Fibroblast of mammary gland (primary cell): Measurements from ENCODE around the gene TENM4.

Experiments
- DNase-seq: peaks from one replicate; pipeline ENCODE4 v3.0.0-alpha.2; 2010; ENCODE audit warnings: low read depth
- H3K4me3 ChIP-seq: 2 replicates; pipeline ENCODE4 v1.5.1; 2011; ENCODE audit warnings: low read depth, mild to moderate bottlenecking, low read length, moderate library complexity; ENCODE audit not compliant: control insufficient read depth
- TF ChIP-seq, protein P1 (sequence below): conservative IDR thresholded peaks from 2 replicates; pipeline ENCODE4 v1.5.1; 2011; ENCODE audit warnings: low read depth, low read length, inconsistent platforms; ENCODE audit not compliant: control insufficient read depth, insufficient read depth

TENM4 gene

DNA sequence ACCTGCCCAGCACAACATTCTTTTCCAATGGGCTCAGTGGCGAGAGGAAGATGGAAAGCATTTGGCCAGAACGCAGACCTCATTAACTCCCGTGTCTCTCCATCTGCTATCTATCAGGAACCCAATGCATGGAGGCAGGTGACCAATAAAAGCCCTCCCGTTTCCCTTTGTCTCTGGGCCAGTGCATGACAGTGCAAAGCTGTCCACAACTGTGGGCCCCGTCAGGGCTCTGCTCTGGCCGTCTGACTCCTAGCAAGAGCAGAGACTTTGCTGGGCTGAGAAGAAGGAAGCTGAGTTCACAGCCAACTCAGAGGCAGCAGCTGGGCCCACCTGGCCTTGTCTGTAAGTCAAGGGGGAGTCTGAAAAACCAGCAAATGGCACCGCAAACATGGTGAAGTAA, 177.8 kb downstream of the TENM4 start:
- TF ChIP-seq, protein P1, sequence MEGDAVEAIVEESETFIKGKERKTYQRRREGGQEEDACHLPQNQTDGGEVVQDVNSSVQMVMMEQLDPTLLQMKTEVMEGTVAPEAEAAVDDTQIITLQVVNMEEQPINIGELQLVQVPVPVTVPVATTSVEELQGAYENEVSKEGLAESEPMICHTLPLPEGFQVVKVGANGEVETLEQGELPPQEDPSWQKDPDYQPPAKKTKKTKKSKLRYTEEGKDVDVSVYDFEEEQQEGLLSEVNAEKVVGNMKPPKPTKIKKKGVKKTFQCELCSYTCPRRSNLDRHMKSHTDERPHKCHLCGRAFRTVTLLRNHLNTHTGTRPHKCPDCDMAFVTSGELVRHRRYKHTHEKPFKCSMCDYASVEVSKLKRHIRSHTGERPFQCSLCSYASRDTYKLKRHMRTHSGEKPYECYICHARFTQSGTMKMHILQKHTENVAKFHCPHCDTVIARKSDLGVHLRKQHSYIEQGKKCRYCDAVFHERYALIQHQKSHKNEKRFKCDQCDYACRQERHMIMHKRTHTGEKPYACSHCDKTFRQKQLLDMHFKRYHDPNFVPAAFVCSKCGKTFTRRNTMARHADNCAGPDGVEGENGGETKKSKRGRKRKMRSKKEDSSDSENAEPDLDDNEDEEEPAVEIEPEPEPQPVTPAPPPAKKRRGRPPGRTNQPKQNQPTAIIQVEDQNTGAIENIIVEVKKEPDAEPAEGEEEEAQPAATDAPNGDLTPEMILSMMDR: no peak
- no peak for DNase-seq
- H3K4me3 ChIP-seq: no peak overlapping the region

DNA sequence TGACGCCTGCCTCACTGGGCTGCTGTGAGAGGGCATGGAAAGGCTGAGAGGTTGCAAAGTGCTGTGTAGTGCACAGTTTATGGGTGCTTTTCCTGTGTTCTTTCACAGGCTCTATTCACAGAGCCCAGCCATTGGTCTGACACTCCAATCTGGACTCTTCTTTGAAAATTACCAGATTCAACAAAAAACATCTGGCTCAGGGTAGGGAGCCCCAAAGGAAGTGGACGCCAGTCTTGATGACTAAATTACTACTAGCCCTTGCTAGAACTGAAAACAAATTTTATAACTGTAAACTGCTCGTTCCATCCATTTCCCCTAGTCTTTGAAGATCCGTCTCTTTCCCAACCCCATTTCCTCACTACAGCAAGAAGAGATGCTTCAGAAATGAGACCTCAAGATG, 178.6 kb downstream of the TENM4 start:
- H3K4me3 ChIP-seq: no peak overlapping the region
- TF ChIP-seq, protein P1: no peak
- DNase-seq: no peak

DNA sequence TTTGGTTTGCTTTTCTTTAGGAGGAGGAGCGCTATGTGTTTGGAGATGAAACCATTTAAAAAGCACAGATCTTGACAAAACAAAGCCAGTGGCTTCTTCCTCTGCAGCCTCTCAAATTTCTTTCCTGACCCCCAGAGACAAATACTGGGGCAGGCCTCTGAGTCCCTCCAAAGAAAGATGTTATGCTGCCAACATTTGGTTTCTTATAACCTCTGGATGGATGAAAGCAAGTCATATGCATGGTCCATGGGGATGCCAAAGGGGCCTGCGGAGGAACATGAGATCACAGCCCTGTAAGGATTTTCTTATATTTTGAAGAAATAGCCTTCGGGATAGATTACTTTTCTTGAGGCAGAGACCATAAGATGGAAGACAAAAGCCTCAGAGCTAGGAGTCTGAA, 179.1 kb downstream of the TENM4 start:
- TF ChIP-seq, protein P1: no peak
- H3K4me3 ChIP-seq: no peak overlapping the region
- DNase-seq: no peak

DNA sequence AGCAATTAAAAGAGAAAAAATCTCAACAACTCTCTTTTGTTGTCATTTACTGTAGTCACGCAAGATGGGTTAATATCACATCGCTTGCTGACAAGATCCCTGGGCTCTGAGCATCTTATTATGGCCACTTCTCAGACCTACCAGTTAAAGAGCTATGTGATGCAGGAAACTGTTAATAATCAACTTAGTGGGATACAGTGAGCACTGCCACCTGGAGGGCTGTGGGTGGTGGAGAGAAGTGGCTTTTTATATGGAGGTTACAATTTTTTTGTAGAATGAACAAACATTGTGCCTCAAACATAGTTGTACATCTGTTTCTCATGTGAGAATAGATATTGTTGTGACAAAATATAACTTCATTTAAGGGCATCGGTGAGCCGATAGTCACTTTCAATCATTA, 181.0 kb downstream of the TENM4 start:
- TF ChIP-seq, protein P1: peak; percentile 27
- DNase-seq: no peak
- H3K4me3 ChIP-seq: no peak overlapping the region

DNA sequence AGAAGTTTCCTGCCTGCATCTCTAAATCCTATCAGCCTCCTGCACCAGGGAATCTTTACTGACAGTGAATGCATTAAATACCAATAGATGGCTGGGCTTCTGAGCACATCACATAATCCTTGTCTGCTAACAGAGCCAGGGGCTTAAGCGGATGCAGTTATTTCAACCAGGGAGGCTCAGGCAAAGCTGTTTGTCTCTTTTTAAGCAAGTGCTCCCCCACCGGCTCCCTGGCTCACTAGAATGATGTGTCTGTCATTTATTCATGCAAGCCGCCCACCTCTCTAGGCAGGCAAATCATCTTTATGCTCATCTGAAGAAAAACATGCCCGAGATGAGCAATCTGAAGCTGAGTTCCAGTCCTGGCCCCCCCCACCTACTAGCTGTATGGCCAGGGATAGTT, 182.3 kb downstream of the TENM4 start:
- no peak overlapping the region for H3K4me3 ChIP-seq
- DNase-seq: no peak
- TF ChIP-seq, protein P1: no peak

DNA sequence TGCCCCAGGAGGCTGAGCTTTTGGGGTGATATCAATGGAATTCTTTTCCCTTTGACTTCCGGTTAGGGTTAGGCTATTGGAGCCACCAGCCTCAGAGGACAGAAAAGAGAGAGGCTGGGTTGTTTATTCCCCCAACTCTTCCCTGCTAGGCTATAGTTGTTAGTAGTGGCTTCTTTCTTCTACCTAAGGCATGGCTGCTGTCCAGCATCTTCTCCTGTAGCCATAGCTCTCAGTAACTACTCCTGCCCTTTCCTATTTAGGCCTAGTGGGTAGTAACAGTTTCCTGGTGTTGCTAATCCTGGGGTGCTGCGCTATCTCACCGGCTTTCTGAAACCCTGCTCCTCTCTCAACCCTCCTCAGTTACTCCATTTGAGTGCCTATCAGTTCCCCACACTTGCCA, 184.9 kb downstream of the TENM4 start:
- H3K4me3 ChIP-seq: no peak overlapping the region
- no peak for DNase-seq
- TF ChIP-seq, protein P1: no peak

DNA sequence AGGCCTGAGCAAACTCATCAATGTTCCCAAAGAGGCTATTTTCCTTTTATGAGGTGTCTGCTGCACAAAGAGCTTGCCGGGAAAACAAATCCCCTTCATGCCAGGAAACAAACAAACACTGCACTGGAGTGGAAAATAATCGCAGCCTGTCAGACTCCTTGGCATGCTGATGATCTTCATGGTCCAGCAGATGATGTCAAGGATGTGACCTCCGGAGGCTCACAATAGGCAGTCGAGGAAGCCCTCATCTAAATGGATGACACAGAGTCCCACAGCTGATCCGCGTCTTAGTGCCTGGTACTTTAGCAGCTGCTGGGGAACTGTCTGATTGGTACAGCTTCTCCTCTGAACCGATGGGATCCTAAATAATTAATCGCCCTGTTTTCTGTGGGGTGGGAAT, 187.6 kb downstream of the TENM4 start:
- DNase-seq: no peak
- H3K4me3 ChIP-seq: no peak overlapping the region
- TF ChIP-seq, protein P1: no peak
